ENCODE data around the gene SLC2A2.

DNA sequence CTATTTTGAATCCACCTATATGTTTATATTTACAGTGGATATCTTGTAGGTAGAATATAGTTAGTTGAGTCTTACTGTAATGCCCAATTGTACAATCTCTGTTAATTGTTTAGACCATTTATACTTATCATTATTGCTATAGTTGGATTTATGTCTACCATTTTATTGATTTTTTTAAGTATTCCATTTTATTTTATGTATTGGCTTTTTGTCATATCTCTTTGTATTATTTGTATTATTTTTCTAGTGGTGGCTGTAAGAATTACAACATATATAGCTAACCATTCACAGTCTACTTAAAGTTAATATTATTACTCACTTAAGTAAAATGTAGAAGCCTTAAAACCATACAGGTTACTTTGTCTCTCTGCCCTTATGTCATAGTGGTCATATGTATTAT is 46.1 kb downstream of the SLC2A2 start:
- TF ChIP-seq EP300 (IDR thresholded peaks at IDR 0.05) (no peak), POLR2A (IDR thresholded peaks at IDR 0.05) (no peak)
- TF ChIP-seq, protein P1, sequence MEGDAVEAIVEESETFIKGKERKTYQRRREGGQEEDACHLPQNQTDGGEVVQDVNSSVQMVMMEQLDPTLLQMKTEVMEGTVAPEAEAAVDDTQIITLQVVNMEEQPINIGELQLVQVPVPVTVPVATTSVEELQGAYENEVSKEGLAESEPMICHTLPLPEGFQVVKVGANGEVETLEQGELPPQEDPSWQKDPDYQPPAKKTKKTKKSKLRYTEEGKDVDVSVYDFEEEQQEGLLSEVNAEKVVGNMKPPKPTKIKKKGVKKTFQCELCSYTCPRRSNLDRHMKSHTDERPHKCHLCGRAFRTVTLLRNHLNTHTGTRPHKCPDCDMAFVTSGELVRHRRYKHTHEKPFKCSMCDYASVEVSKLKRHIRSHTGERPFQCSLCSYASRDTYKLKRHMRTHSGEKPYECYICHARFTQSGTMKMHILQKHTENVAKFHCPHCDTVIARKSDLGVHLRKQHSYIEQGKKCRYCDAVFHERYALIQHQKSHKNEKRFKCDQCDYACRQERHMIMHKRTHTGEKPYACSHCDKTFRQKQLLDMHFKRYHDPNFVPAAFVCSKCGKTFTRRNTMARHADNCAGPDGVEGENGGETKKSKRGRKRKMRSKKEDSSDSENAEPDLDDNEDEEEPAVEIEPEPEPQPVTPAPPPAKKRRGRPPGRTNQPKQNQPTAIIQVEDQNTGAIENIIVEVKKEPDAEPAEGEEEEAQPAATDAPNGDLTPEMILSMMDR (IDR thresholded peaks at IDR 0.05), result no peak
